Progenitor cell of endocrine pancreas (in vitro differentiated cells): ENCODE results near the gene EXOC7. TPM values are rescaled to one million over a fixed set of nuclear protein-coding genes. Genes with fewer than 3 reads are reported as not detected.
"Not testable (repeated sequence)": the region's sequence is repeated elsewhere in the genome, so short reads cannot be mapped to it uniquely, and the experiment has no call there.

Experiments
- DNase-seq: peaks from one replicate; pipeline ENCODE4 v3.0.0; 2021; ENCODE audit warnings: low spot score; ENCODE audit not compliant: unreplicated experiment
- H3K27ac Mint-ChIP-seq: 2 replicates; pipeline ENCODE4 v1.8.0; 2021; ENCODE audit warnings: mild to moderate bottlenecking, moderate library complexity, mixed read lengths
- H3K27me3 Mint-ChIP-seq: 2 replicates; pipeline ENCODE4 v1.8.0; 2021; ENCODE audit warnings: mixed read lengths
- H3K36me3 Mint-ChIP-seq: 2 replicates; pipeline ENCODE4 v1.8.0; 2022; ENCODE audit warnings: mixed read lengths; ENCODE audit not compliant: insufficient read depth
- H3K4me1 Mint-ChIP-seq: 2 replicates; pipeline ENCODE4 v1.8.0; 2021; ENCODE audit warnings: low read depth, mixed read lengths
- H3K4me3 Mint-ChIP-seq: 2 replicates; pipeline ENCODE4 v1.8.0; 2021; ENCODE audit warnings: low read depth, mild to moderate bottlenecking, moderate library complexity, mixed read lengths
- H3K9me3 Mint-ChIP-seq: 2 replicates; pipeline ENCODE4 v1.8.0; 2021; ENCODE audit warnings: low read depth, mixed read lengths
- total RNA-seq: library from RNA; stranded (reverse); gene quantifications from 2 replicates; pipeline ENCODE4 v1.2.1, GENCODE V29; 2021
- TF ChIP-seq, protein P1 (sequence below): fragments of 200-600 bp; sonication (generic); IDR thresholded peaks from one replicate; pipeline ENCODE4 v1.5.0; 2021; ENCODE audit warnings: antibody characterized with exemption, mild to moderate bottlenecking; ENCODE audit not compliant: unreplicated experiment

The EXOC7 gene
- total RNA-seq, 1 donor from 2014 or later: 354 TPM

DNA sequence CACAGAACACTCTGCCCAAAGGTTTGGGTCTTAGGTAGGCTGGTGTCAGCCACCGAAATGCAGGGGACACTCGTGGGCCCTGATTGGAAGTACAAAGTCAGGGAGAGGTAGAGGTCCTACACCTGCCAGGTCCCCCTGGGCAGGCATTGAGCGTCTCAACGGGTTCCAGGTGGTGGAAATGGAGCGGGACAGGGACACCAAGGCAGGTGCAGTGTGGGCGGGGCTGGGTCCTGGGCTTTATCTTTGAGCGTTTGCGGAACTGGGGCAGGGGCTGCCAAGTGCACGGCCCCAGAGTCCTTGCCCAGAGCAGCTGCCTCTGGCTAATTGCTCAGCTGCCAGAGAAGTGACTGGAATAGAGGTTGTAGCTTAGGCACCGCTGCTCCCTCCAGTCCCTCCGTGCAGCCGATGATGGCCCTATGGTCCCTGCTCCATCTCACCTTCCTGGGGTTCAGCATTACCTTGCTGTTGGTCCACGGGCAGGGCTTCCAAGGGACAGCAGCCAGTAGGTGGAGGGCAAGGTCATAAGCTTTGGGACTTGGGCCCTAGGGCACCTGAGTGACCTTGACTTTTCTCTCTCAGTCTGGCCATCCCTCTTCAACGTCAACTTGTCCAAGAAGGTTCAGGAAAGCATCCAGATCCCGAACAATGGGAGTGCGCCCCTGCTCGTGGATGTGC is 24.6 kb downstream of the EXOC7 start, which contains the start of gene ZACN:
TSS of gene ZACN (plus strand) at position 323 of the 675 bp plus-strand sequence. CDS start at position 406, 83 bp downstream.
- H3K27ac Mint-ChIP-seq: no peak within 1 kb of the TSS
- no peak for DNase-seq
- no peak within 1 kb of the TSS for H3K4me3 Mint-ChIP-seq
- H3K27me3 Mint-ChIP-seq: peaks cover 50% of the 10 kb centered on the region
- H3K4me1 Mint-ChIP-seq: peaks cover 26% of the 10 kb centered on the region
- TF ChIP-seq, protein P1, sequence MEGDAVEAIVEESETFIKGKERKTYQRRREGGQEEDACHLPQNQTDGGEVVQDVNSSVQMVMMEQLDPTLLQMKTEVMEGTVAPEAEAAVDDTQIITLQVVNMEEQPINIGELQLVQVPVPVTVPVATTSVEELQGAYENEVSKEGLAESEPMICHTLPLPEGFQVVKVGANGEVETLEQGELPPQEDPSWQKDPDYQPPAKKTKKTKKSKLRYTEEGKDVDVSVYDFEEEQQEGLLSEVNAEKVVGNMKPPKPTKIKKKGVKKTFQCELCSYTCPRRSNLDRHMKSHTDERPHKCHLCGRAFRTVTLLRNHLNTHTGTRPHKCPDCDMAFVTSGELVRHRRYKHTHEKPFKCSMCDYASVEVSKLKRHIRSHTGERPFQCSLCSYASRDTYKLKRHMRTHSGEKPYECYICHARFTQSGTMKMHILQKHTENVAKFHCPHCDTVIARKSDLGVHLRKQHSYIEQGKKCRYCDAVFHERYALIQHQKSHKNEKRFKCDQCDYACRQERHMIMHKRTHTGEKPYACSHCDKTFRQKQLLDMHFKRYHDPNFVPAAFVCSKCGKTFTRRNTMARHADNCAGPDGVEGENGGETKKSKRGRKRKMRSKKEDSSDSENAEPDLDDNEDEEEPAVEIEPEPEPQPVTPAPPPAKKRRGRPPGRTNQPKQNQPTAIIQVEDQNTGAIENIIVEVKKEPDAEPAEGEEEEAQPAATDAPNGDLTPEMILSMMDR: no peak
- no peaks in the 10 kb centered on the region for H3K9me3 Mint-ChIP-seq
- peaks cover 1% of the 10 kb centered on the region for H3K36me3 Mint-ChIP-seq

DNA sequence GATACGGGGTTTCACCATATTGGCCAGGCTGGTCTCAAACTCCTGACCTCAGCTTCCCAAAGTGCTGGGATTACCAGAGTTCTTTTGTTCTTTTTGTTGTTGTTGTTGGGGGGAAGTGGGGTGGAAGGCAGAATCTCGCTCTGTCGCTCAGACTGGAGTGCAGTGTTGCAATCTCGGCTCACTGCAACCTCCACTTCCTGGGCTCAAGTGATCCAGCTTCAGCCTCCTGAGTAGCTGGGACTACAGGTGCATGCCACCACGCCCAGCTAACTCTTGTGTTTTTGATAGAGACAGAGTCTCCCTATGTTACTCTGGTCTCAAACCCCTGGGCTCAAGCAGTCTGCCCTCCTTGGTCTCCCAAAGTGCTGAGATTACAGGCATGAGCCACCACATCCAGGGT is 25.2 kb downstream of the EXOC7 start:
- H3K9me3 Mint-ChIP-seq, H3K36me3 Mint-ChIP-seq, H3K27ac Mint-ChIP-seq, H3K4me3 Mint-ChIP-seq, DNase-seq: not testable (repeated sequence)
- peaks cover 56% of the 10 kb centered on the region for H3K27me3 Mint-ChIP-seq
- H3K4me1 Mint-ChIP-seq: peaks cover 26% of the 10 kb centered on the region

DNA sequence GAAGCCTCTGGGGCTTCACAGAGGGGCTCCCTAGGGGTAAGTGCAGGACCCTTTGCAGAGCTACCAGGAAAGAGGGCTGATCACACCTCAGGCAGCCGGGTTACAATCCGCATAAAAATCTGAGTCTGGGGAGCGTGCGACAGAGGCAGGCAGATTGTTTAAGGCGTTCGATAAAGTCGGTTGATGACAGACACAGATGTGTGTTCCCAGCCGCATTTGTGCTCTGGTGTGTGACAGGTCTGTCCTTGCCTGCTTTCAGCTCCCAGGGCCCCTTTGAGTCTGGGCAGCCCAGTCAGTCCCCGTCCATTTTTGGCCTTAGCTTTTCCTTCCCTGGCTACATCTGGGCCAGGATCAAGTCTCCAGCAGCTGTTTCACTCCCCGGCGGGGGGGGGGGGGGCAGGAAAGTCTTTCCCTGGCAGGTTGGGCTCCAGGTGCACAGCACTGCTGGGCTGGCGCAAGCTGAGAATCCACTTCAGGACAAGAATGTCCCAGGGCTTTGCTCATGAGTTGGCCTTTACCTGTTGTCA is 25.9 kb downstream of the EXOC7 start:
- no peak for DNase-seq
- Mint-ChIP-seq H3K36me3 (no peaks in the 10 kb centered on the region), H3K4me1 (peaks cover 26% of the 10 kb centered on the region)

DNA sequence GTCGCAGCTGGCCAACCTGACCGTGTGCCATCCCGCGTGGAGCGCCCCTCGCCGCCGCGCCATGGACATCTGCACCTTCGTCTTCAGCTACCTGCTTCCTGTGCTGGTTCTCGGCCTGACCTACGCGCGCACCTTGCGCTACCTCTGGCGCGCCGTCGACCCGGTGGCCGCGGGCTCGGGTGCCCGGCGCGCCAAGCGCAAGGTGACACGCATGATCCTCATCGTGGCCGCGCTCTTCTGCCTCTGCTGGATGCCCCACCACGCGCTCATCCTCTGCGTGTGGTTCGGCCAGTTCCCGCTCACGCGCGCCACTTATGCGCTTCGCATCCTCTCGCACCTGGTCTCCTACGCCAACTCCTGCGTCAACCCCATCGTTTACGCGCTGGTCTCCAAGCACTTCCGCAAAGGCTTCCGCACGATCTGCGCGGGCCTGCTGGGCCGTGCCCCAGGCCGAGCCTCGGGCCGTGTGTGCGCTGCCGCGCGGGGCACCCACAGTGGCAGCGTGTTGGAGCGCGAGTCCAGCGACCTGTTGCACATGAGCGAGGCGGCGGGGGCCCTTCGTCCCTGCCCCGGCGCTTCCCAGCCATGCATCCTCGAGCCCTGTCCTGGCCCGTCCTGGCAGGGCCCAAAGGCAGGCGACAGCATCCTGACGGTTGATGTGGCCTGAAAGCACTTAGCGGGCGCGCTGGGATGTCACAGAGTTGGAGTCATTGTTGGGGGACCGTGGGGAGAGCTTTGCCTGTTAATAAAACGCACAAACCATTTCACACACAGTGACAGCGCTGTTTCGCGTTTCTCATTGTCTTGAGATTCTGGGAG is 26.6 kb downstream of the EXOC7 start:
- Mint-ChIP-seq H3K9me3 (no peaks in the 10 kb centered on the region), H3K27ac (no peak overlapping the region), H3K27me3 (peaks cover 56% of the 10 kb centered on the region), H3K4me1 (peaks cover 28% of the 10 kb centered on the region), H3K36me3 (no peaks in the 10 kb centered on the region), H3K4me3 (peak overlapping the region; percentile 38)
- TF ChIP-seq, protein P1: no peak
- no peak for DNase-seq

More for the DNA sequence above, 25.9 kb downstream of the EXOC7 start:
- peak overlapping the region; percentile 5 for H3K4me3 Mint-ChIP-seq
- no peaks in the 10 kb centered on the region for H3K9me3 Mint-ChIP-seq
- H3K27ac Mint-ChIP-seq: no peak overlapping the region
- TF ChIP-seq, protein P1: no peak
- peaks cover 56% of the 10 kb centered on the region for H3K27me3 Mint-ChIP-seq

DNA sequence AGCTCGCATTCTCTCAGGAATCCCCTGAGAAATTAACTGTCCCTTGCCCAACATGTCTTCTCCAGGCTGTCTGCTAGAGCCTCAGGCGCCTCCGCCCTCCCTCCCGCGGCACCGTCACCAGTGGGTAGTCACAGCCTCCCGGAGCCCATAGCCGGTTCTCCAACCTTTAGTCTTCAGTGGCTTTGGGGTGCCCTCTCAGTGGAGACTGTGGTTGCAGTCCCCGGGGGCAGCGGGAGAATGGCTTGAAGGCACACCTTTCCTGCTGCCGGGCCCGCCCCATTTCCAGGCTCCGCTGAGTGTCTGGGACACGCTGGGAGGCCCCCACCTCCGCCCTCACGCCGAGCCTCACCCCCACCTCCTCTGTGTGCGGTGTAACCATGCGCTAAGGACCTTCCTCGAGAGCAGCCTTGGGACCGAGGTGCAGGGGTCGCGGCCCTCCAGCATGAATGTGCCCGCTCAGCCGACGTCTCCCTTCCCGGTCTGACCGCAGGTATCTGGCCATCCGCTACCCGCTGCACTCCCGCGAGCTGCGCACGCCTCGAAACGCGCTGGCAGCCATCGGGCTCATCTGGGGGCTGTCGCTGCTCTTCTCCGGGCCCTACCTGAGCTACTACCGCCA is 27.3 kb downstream of the EXOC7 start:
- TF ChIP-seq, protein P1: no peak
- H3K9me3 Mint-ChIP-seq: no peaks in the 10 kb centered on the region
- peaks cover 56% of the 10 kb centered on the region for H3K27me3 Mint-ChIP-seq
- H3K27ac Mint-ChIP-seq: no peak overlapping the region
- no peak for DNase-seq
- H3K36me3 Mint-ChIP-seq: no peaks in the 10 kb centered on the region
- H3K4me3 Mint-ChIP-seq: no peak overlapping the region
- H3K4me1 Mint-ChIP-seq: peaks cover 33% of the 10 kb centered on the region
